Measurements from ENCODE around the gene GPATCH8.

- TF ChIP-seq CTCF (optimal IDR thresholded peaks at IDR 0.05 in 1 of 3, IDR thresholded peaks at IDR 0.05 in 1 of 3, conservative IDR thresholded peaks at IDR 0.05 in 1 of 3; ENCODE audit: extremely low read depth in 1 of 3, insufficient read depth in 2 of 3, low read length in 3 of 3), result no peak
- TF ChIP-seq EZH2 (IDR thresholded peaks at IDR 0.05; ENCODE audit: low read length), result no peak
These were observed 86.5 kb downstream of the GPATCH8 start for GRCh38 chr17:44416558-44417289.

All from keratinocyte (primary cell).